Measurements from ENCODE around the gene EMC9.

EMC9 gene

GRCh38 chr14:24098927-24099813 is 42.2 kb downstream of the EMC9 start:
- H3K4me3 ChIP-seq (ENCODE audit: low read depth, low read length) = no peak overlapping the region
- DNase-seq (ENCODE audit: low read depth) = no peak
- TF ChIP-seq, protein P1, sequence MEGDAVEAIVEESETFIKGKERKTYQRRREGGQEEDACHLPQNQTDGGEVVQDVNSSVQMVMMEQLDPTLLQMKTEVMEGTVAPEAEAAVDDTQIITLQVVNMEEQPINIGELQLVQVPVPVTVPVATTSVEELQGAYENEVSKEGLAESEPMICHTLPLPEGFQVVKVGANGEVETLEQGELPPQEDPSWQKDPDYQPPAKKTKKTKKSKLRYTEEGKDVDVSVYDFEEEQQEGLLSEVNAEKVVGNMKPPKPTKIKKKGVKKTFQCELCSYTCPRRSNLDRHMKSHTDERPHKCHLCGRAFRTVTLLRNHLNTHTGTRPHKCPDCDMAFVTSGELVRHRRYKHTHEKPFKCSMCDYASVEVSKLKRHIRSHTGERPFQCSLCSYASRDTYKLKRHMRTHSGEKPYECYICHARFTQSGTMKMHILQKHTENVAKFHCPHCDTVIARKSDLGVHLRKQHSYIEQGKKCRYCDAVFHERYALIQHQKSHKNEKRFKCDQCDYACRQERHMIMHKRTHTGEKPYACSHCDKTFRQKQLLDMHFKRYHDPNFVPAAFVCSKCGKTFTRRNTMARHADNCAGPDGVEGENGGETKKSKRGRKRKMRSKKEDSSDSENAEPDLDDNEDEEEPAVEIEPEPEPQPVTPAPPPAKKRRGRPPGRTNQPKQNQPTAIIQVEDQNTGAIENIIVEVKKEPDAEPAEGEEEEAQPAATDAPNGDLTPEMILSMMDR (IDR thresholded peaks at IDR 0.05; ENCODE audit: low read depth, low read length, missing control alignments) = no peak

- no peak overlapping the region for H3K4me3 ChIP-seq (ENCODE audit: low read depth, low read length)
- TF ChIP-seq, protein P1 (IDR thresholded peaks at IDR 0.05; ENCODE audit: low read depth, low read length, missing control alignments) = no peak
- no peak for DNase-seq (ENCODE audit: low read depth)
Measured at GRCh38 chr14:24098229-24098926, 43.0 kb downstream of the EMC9 start.

DNA sequence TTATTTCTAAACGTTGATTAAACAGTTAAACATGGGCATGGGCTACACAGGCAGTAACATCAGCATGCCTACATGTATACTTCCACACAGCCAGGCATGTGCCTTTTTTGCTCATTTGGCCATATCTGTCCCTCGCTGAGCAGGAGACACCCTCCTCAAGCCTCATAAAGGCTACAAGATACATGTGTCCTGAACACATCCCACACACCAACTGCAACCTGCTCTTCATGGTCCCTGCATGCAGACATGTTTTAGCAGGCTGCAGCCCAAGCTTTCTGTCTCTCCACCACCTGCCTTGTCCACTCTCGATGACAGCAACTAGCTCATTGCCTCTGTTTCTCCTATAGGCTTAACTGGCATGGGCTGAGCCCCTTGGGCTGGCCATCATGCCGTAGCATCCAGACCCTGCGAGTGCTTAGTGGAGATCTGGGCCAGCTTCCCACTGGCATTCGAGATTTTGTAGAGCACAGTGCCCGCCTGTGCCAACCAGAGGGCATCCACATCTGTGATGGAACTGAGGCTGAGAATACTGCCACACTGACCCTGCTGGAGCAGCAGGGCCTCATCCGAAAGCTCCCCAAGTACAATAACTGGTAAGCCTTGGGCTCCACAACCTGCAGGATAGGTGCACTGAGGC is 44.7 kb downstream of the EMC9 start:
- TF ChIP-seq, protein P1 (IDR thresholded peaks at IDR 0.05; ENCODE audit: low read depth, low read length, missing control alignments) = no peak
- no peak overlapping the region for H3K4me3 ChIP-seq (ENCODE audit: low read depth, low read length)
- no peak for DNase-seq (ENCODE audit: low read depth)

- peak; percentile 93 for DNase-seq (ENCODE audit: low read depth)
- peak overlapping the region; percentile 96 for H3K4me3 ChIP-seq (ENCODE audit: low read depth, low read length)
- TF ChIP-seq, protein P1 (IDR thresholded peaks at IDR 0.05; ENCODE audit: low read depth, low read length, missing control alignments) = no peak
Measured at GRCh38 chr14:24095271-24096068, 45.9 kb downstream of the EMC9 start.

- TF ChIP-seq, protein P1 (IDR thresholded peaks at IDR 0.05; ENCODE audit: low read depth, low read length, missing control alignments) = no peak
- no peak for DNase-seq (ENCODE audit: low read depth)
- peak overlapping the region; percentile 96 for H3K4me3 ChIP-seq (ENCODE audit: low read depth, low read length)
Measured at GRCh38 chr14:24094841-24095270, 46.5 kb downstream of the EMC9 start.

Data from GM12864 (cell line).